Naive B cell (primary cell): ENCODE data around the gene ARHGAP11B. TPM values are rescaled to one million over a fixed set of nuclear protein-coding genes. Genes with fewer than 3 reads are reported as not detected.
A peak's percentile ranks its signal among the peaks of the same experiment; 100 is the strongest.
"Not testable (repeated sequence)": the region's sequence is repeated elsewhere in the genome, so short reads cannot be mapped to it uniquely, and the experiment has no call there.

Experiments used
- ATAC-seq, 2 donors: fragments of 150-1000 bp; cut with Tn5 transposase; 2 replicates each; pipeline ENCODE4 v1.10.0; 2021; ENCODE audit warnings: low read depth in 2 of 2, mild to moderate bottlenecking in 2 of 2, moderate library complexity in 2 of 2
- DNase-seq: peaks from one replicate; pipeline ENCODE4 v3.0.0; 2022
- H3K27ac Mint-ChIP-seq, 6 donors: one replicate each; pipeline ENCODE4 v1.8.0; 2020 to 2022; ENCODE audit warnings: mild to moderate bottlenecking in 6 of 6, mixed read lengths in 6 of 6, moderate library complexity in 5 of 6, inconsistent platforms in 2 of 6
- H3K27me3 Mint-ChIP-seq, 3 donors: one replicate each; pipeline ENCODE4 v1.8.0; 2021 to 2022; ENCODE audit warnings: mixed read lengths in 3 of 3, mild to moderate bottlenecking in 1 of 3
- H3K36me3 Mint-ChIP-seq, 2 donors: one replicate each; pipeline ENCODE4 v1.8.0; 2020 to 2022; ENCODE audit warnings: mixed read lengths in 2 of 2, inconsistent platforms in 1 of 2, mild to moderate bottlenecking in 1 of 2
- H3K4me1 Mint-ChIP-seq, 3 donors: one replicate each; pipeline ENCODE4 v1.8.0; 2020 to 2022; ENCODE audit warnings: mixed read lengths in 3 of 3, inconsistent platforms in 1 of 3, mild to moderate bottlenecking in 1 of 3, moderate library complexity in 1 of 3
- H3K4me3 Mint-ChIP-seq, 8 donors: one replicate each; pipeline ENCODE4 v1.8.0; 2020 to 2022; ENCODE audit warnings: mild to moderate bottlenecking in 8 of 8, mixed read lengths in 8 of 8, moderate library complexity in 8 of 8, inconsistent platforms in 2 of 8
- H3K9me3 Mint-ChIP-seq, 7 donors: one replicate each; pipeline ENCODE4 v1.8.0; 2020 to 2022; ENCODE audit warnings: mixed read lengths in 7 of 7, mild to moderate bottlenecking in 5 of 7, inconsistent platforms in 2 of 7, moderate library complexity in 1 of 7
- polyA plus RNA-seq, 6 donors: library from polyadenylated mRNA; unstranded; fragments of 300-500 nt; fragmentation: Illumina TruSeq; gene quantifications; one replicate each; pipeline ENCODE4 v1.2.3, GENCODE V29; 2021; ENCODE audit warnings: low read depth in 6 of 6

The ARHGAP11B gene

DNA sequence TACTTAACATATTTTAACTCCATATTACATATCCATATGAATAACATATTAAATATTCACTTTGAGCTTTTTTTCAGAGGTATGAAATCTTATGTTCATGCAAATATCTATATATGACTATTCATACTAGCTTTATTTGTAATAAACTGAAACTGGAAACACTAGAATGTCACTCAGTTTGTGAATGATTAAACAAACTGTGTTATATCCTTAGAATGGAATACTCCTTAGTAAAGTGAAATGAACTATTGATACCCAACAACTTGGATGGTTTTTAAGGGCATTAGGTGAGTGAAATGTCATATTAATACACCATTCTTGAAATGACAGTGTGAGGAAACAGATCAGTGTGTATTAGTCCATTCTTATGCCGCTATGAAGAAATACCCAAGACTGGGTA lies 45.4 kb downstream of the ARHGAP11B start:
- Mint-ChIP-seq H3K27me3 (no peaks in the 10 kb centered on the region), H3K27ac (no peak overlapping the region), H3K4me1 (no peaks in the 10 kb centered on the region), H3K4me3 (no peak overlapping the region), H3K36me3 (peaks cover 1% of the 10 kb centered on the region in 2 donors), H3K9me3 (no peaks in the 10 kb centered on the region)
- DNase-seq (no peak), ATAC-seq (no peak)

DNA sequence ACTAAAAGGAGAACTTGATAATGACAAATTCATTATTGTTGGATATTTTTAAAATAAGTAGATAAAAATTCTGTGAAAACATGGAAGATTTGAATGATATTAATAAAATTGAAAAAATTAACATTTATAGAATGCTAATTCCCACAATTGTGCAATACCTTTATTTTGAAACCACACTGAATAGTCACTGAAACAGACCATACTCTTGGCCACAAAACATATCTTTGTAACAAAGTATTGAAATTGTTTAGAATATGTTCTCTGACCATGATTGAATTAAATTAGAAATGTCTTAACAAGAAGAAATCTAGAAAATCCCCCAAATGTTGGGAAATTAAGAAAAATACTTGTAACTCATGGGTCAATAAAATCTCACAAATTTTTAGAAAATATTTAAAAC lies 49.2 kb downstream of the ARHGAP11B start:
- DNase-seq (no peak), ATAC-seq (no peak)
- Mint-ChIP-seq H3K9me3 (peaks cover 0 to 6% (median 2%) of the 10 kb centered on the region in 7 donors), H3K36me3 (peaks cover 6 to 8% of the 10 kb centered on the region in 2 donors), H3K4me3 (no peak overlapping the region), H3K27me3 (no peaks in the 10 kb centered on the region), H3K27ac (no peak overlapping the region), H3K4me1 (no peaks in the 10 kb centered on the region)

DNA sequence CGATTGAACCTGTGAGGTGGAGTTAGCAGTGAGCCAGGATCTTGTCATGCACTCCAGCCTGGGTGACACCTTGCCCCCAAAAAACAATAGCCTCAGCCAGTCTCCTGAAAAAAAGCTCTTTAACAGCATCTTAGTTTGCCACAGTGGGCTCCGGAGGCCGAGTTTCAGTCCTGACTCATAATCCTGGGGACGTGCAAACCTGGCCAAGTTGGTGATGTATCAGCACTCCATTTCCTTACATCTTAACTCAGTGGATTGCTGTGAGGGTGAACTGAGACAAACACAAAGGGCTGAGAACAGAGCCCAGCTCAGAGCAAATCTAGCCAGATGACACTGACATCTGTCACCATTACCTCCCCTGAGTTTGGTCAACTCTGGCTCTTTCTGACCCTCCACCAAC lies 50.0 kb downstream of the ARHGAP11B start:
- H3K27ac Mint-ChIP-seq = peak overlapping the region in 1 of 6 donors; percentile 12
- not testable (repeated sequence) for H3K4me1 Mint-ChIP-seq, H3K4me3 Mint-ChIP-seq, H3K36me3 Mint-ChIP-seq, H3K27me3 Mint-ChIP-seq, DNase-seq, ATAC-seq, H3K9me3 Mint-ChIP-seq

DNA sequence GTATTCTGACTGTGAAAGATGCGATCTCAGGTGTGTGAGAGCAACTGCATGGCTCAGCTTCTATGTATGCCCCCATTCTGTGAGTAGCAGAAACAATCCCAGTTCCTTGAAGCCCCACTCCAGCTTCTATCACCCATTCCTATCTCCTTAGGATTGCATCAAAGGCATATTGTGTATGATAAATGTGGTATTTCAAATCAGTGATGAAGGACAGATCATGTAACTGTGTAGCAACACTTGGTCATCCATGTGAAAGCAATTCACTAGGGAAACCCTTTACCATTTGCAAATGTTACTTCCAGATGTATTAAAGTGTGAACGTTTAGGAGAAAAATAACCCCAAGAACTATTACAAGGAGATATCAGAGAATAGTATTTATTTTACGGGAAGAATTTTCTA lies 55.1 kb downstream of the ARHGAP11B start:
- H3K4me1 Mint-ChIP-seq, H3K4me3 Mint-ChIP-seq, ATAC-seq, DNase-seq, H3K27me3 Mint-ChIP-seq, H3K36me3 Mint-ChIP-seq, H3K9me3 Mint-ChIP-seq, H3K27ac Mint-ChIP-seq: not testable (repeated sequence)

DNA sequence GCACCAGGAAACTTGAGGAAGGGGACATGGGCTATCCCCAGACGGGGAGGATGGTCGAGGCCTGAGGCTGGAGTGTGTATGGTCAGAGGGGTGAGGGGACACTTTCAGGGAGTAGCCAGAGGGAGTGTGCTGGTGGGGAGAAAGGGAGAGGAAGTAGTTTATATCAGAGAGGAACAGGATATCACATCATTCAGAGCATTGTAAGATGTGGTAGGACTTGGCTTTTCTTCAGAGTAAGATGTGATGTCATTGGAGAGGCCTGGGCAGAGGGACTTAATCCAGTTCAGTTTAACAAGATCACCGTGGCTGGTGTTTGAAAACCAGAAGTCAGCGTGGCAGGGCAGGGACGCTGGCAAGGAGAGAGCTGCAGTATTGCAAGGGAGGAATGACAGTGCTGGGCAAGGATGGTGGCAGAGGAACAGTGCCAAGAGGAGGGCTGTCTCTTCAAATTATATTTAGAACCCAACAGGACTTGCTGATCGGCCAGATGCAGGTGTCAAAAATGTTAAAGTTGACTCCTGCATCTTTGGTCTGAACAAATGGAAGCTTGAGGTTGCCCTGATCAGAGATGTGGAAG lies 59.9 kb downstream of the ARHGAP11B start:
- H3K27me3 Mint-ChIP-seq, H3K27ac Mint-ChIP-seq, DNase-seq, H3K4me3 Mint-ChIP-seq, ATAC-seq, H3K4me1 Mint-ChIP-seq, H3K36me3 Mint-ChIP-seq, H3K9me3 Mint-ChIP-seq: not testable (repeated sequence)

DNA sequence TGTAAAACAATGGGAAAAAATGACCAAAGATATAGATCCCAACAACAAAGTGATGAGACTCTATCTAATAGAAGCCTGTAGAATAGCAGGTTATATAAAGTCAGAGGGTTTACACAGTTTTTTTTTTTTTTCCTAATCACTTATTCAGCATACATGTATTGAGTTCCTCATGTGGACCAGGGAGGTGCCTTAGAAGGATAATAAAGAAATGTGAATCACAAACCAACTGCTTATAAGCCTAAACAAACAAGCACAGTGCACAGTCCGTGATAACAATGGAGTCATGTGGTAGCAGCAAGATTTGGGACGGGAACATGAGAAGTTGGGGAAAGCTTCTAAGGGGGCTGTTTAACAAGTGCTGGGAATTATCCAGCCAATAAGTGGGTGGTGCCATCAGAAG lies 60.7 kb downstream of the ARHGAP11B start:
- not testable (repeated sequence) for H3K4me1 Mint-ChIP-seq, ATAC-seq, H3K27ac Mint-ChIP-seq, DNase-seq, H3K4me3 Mint-ChIP-seq, H3K27me3 Mint-ChIP-seq, H3K36me3 Mint-ChIP-seq, H3K9me3 Mint-ChIP-seq

Other genes starting within 250 kb of the ARHGAP11B start
- gene CHRFAM7A, start 232.6 kb upstream of the ARHGAP11B start, polyA plus RNA-seq = not detected
- gene GOLGA8R, start 211.9 kb upstream of the ARHGAP11B start, polyA plus RNA-seq = under 1 TPM in 3 of 6 donors, not detected in 3; 0.08 to 0.37 (median 0.14) TPM
- gene GOLGA8Q, start 74.1 kb upstream of the ARHGAP11B start, polyA plus RNA-seq = not detected
- not detected for gene GOLGA8H, start 22.1 kb upstream of the ARHGAP11B start, polyA plus RNA-seq